HG03571 (cell line): ENCODE data around the gene EPHA2.

Experiments
- ATAC-seq: cut with Tn5 transposase; IDR thresholded peaks from one replicate; pipeline ENCODE4 v1.9.1; 2021; ENCODE audit not compliant: unreplicated experiment

The EPHA2 gene

DNA sequence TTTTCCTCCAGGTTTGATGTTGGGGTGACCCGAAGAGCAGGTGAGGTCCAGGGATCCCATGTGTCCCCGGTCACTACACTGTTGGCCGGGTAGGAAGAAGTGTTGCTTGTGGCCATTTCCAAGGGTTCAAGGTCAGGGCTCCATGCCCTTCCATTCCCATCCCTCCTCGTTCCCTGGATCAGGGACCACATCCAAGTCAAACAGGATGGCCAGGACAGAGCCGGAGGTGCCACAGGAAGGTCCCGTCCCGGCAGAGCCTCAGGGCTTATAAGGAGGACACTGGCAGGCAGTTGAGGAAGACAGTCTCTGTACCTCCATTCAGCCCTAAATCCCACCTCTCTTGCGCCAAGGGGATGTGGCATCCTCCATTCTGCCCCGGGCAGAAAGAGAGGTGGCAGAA lies 60.4 kb downstream of the EPHA2 start:
- ATAC-seq = no peak

DNA sequence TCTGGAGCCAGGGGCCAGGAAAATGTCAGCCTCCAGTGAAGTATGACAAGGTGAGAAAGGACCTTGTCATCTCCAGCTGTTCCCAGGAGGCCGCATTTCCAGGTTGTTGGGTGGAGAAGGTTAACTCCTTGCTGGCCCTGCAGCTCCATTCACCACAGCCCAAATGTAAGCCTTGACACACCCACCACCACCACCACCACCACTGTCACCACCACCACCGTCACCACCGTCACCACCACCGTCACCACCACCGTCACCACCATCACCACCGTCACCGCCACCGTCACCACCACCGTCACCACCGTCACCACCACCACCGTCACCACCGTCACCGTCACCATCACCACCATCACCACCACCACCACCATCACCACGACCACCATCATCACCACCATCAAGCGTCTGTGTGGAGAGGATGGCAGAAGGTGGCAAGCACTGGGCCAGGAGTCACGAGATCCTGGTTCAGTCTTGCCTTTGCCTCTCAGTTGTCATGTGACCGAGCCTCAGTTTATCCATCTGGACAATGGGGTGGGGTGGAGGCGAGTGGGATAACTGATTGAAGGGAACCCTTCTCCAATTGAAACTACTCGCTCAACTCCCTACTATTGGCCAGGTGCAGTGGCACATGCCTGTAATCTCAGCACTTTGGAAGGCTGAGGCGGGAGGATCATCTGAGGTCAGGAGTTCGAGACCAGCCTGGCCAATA lies 61.3 kb downstream of the EPHA2 start:
- no peak for ATAC-seq

DNA sequence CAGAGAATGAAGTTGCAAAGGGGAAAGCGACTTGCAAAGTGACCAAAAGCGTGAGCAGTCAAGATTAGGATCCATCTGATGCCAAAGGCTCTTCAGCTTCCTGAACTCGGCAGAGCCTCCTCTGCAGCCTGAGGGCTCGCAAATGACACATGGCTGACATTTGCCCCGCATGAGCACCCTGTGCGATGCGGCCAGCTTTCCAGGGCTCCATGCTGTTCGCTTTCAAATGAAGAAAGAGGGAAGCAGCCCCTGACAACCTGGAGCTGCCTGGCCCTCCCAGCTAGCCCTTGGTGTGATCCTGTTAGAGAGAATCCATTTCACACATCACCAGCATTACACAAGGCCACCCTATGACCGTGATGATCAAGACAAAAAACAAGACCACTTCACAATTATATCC lies 62.3 kb downstream of the EPHA2 start:
- ATAC-seq = no peak

GRCh38 chr1:16092923-16093511 lies 62.9 kb downstream of the EPHA2 start:
- ATAC-seq = no peak

DNA sequence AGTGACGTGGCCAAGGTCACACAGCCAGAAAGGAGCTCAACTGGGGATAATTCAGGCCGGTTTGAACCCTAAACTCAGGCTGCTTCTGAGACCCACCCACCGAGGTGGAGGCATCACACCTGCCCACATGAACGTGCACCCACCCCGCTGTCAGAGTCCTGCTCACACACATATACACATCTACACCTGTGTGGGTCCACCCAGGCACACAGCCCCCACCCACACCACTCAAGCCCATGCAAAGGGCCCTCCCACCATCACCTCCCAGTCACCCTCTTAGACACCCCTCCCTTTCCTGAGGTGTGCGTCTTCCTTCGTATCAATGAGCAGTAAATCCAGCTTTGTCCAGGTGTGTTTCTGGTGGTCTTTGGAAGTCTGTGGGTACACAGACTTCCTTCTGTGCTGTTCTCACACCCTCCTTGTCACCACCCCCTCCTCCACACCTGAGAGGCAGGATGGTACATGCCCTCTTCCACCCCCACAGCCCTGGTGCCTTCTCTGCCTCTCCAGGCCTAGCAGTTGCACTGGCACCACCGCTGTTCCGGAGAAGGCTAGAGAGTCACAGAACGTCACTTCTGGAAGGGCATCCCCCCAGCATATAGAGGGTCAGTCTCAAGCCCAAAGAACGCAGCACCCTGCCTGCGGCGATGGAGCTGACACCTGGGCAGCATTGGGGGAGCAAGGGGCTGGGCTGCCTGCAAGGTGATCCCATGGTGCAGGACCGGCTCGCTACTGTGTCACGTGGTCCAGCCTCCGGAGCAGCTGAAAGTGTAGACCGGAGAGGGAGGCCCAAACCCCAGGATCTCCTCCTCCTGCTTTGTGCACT lies 63.6 kb downstream of the EPHA2 start:
- ATAC-seq = no peak

DNA sequence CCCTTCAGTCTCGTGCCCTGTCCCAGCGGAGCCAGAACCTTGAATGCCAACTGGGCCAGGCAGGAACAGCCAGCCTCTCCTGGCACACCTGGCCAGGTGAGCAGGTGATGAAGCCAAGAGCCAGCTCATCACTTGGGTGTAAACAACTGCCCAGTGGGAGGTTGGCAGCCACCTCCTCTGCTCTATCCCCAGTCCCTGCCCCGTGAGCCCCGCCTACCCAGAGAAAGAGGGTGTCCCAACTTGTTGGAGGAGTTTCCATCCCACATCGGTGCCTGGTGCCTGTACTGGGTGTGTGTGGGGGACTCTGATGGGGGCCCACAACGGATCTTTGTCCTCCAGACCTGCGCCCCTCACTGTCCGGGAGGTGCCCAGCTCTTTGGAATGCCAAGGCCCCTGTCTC lies 64.6 kb downstream of the EPHA2 start:
- ATAC-seq = no peak

- no peak for ATAC-seq
These were observed 65.6 kb downstream of the EPHA2 start for GRCh38 chr1:16090076-16090826.

- no peak for ATAC-seq
These were observed 66.9 kb downstream of the EPHA2 start for GRCh38 chr1:16088996-16089395.

GRCh38 chr1:16088351-16088911 lies 67.4 kb downstream of the EPHA2 start:
- no peak for ATAC-seq

DNA sequence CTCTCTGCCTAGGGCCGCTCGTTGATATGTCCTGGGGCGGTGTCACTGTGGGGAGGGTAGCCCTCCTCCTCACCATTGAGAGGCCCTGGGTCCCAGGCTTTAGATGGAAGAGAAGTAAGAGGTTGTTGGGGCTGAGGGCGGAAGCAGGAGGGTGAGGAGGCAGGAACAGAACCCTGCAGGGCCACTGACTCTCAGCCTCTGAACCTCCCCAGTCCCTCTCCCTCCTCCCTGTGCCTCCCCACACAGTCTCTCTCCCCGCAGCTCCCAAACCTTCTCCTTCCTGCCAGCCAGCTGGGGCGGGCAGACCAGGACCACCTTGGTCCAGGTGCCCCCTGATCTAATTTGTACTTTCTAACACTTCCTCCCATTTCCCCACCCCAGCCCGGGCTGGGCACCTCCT lies 68.1 kb downstream of the EPHA2 start:
- no peak for ATAC-seq

GRCh38 chr1:16085522-16085921 lies 70.3 kb downstream of the EPHA2 start:
- no peak for ATAC-seq

DNA sequence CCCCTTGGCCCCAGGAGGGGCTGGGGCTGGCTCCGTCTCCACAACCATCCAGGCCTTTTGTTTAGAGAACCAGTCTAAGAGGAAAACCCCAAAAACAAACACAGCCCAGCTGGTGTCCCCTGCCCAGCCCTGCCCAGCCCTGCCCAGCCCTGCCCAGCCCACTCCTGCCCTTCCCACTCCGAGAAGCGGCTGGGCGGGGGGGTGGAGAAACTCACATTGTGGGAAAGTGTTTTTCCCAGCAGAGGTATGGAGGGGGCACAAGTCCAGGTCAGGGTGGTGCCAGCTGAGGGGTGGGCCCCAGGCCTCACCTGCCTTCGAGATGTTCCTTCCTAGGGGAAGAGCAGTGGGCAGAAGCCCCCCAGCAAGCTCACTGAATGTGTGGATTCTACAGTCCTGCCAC lies 72.4 kb downstream of the EPHA2 start:
- ATAC-seq = no peak

GRCh38 chr1:16082283-16083038 lies 73.4 kb downstream of the EPHA2 start:
- no peak for ATAC-seq

DNA sequence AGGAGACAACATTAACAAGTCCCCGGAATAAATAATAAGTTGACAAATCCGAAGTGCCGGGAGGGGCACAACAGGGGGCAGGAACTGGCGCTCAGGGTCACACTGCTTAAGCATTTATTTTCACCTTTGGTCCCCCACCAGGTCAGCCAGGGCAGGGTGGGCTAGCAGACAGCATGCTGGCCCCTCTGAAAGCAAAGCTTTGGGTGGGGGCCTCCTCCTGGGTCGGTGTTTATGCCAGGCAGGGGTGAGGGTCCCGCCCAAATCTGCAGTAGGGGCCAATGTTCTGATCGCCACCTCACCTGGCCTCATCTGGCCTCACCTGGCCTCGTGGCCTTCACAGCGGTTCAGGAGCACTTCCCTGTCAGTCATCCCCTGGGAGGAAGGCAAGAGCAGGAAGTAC lies 74.2 kb downstream of the EPHA2 start:
- ATAC-seq = no peak

- ATAC-seq = no peak
These were observed 75.3 kb downstream of the EPHA2 start for GRCh38 chr1:16080422-16081150.

- ATAC-seq = no peak
These were observed 76.8 kb downstream of the EPHA2 start for GRCh38 chr1:16078925-16079656.

GRCh38 chr1:16077406-16078245 lies 78.2 kb downstream of the EPHA2 start:
- ATAC-seq = no peak

GRCh38 chr1:16076865-16077238 lies 79.0 kb downstream of the EPHA2 start:
- ATAC-seq = no peak
